Transverse colon (tissue), 4 donors: ENCODE measurements around the gene DOCK2. TPM values are rescaled to one million over a fixed set of nuclear protein-coding genes. Genes with fewer than 3 reads are reported as not detected.

Experiments used
- DNase-seq: peaks from one replicate; pipeline ENCODE4 v3.0.0-alpha.2; 2019
- H3K27ac ChIP-seq, 4 donors: fragments of 200-600 bp; sonication (generic); 2 replicates each; pipeline ENCODE4 v1.5.1; 2016 to 2018; ENCODE audit warnings: inconsistent platforms in 4 of 4
- H3K27me3 ChIP-seq: fragments of 200-600 bp; sonication (generic); 2 replicates; pipeline ENCODE4 v1.5.1; 2017; ENCODE audit warnings: inconsistent platforms
- H3K36me3 ChIP-seq, 4 donors: fragments of 200-600 bp; sonication (generic); 2 replicates each; pipeline ENCODE4 v1.5.1; 2017 to 2019; ENCODE audit warnings: inconsistent platforms in 4 of 4
- H3K4me1 ChIP-seq, 4 donors: fragments of 200-600 bp; sonication (generic); 2 replicates each; pipeline ENCODE4 v1.5.1; 2017 to 2020; ENCODE audit warnings: inconsistent platforms in 4 of 4
- H3K4me3 ChIP-seq, 4 donors: fragments of 200-600 bp; sonication (generic); 1 replicate in 1 of 4; 2 replicates in 3 of 4; pipeline versions ENCODE4 v1.5.1 to v1.6.1; 2017 to 2019; ENCODE audit warnings: inconsistent platforms in 4 of 4
- H3K9me3 ChIP-seq, 2 donors: fragments of 200-600 bp; sonication (generic); 2 replicates each; pipeline ENCODE4 v1.5.1; 2017 to 2019; ENCODE audit warnings: inconsistent platforms in 2 of 2
- EP300 ChIP-seq: sonication (generic); formaldehyde crosslinking; IDR thresholded peaks from one replicate; pipeline ENCODE4 v1.6.1; 2017; ENCODE audit warnings: antibody characterized with exemption, low read depth
- POLR2A ChIP-seq: fragments of 450-650 bp; IDR thresholded peaks from one replicate; pipeline ENCODE4 v1.6.1; 2016; ENCODE audit warnings: antibody characterized with exemption, mild to moderate bottlenecking, moderate library complexity
- POLR2AphosphoS5 ChIP-seq, 3 donors: sonication (generic); formaldehyde crosslinking; IDR thresholded peaks; one replicate each; pipeline ENCODE4 v1.6.1; 2016; ENCODE audit warnings: antibody characterized with exemption in 3 of 3
- WGBS, 2 donors: methylation state at CpG; one replicate each; pipeline ENCODE4 v1.1.5; 2018; ENCODE audit warnings: low coverage in 1 of 2; 5-methylcytosine and 5-hydroxymethylcytosine counted together
- in situ Hi-C, 4 donors: fragments of 200-750 bp; cut with MboI; loops; one replicate each; pipeline versions ENCODE4 v1.15.0 to v1.15.1; 2017; ENCODE audit warnings: low sequenced_read_pairs in 3 of 4, low pct_ligation_motif_present in 1 of 4, low pct_unique_long_range_greater_than_20kb in 1 of 4
- intact Hi-C: fragments of 100-400 bp; cut with DNase I; formaldehyde crosslinking; loops from one replicate; pipeline ENCODE4 v1.15.1; 2023; ENCODE audit warnings: low total_unique reads
- total RNA-seq, 4 donors: library from RNA; depleted of rRNA; stranded (reverse); fragments of >200 nt; gene quantifications; one replicate each; pipeline ENCODE4 v1.1.0, GENCODE V29; 2016
- TF ChIP-seq, protein P1 (sequence below), 5 experiments: fragments of 200-600 bp in 3 of 5; fragments of 450-650 bp in 2 of 5; sonication (generic) in 3 of 5; IDR thresholded peaks; 1 replicate in 2 of 5; 2 replicates in 3 of 5; pipeline ENCODE4 v1.5.1; 2016 to 2017; ENCODE audit warnings: antibody characterized with exemption in 5 of 5, inconsistent platforms in 3 of 5, mild to moderate bottlenecking in 2 of 5, moderate library complexity in 1 of 5

The DOCK2 gene
- total RNA-seq, 4 donors from 2014 or later: 8.3 to 24.0 (median 14.3) TPM

DNA sequence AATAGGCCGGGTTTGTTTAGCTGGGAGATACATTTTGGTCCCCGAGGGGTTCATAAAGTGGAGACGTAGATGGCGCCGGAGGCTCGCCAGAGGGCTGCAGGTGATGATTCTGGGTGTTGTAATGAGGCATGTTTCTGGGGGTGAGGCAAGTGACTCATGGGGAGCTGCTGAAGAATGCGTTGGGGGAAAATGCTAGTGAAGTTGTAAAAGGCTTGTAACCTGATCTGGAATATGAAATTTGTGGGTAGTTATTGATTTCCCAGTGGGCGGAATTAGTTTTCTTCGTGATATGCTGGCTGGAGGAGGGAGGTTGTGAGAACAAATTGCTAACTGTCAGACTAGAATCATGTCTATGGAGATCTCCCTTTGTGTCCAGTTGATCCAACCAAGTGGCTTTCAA is 158.3 kb downstream of the DOCK2 start:
- in situ Hi-C loops (no loop called here), intact Hi-C loops (no loop called here)
- no peak for TF ChIP-seq EP300
- TF ChIP-seq POLR2A: no peak
- TF ChIP-seq, protein P1, sequence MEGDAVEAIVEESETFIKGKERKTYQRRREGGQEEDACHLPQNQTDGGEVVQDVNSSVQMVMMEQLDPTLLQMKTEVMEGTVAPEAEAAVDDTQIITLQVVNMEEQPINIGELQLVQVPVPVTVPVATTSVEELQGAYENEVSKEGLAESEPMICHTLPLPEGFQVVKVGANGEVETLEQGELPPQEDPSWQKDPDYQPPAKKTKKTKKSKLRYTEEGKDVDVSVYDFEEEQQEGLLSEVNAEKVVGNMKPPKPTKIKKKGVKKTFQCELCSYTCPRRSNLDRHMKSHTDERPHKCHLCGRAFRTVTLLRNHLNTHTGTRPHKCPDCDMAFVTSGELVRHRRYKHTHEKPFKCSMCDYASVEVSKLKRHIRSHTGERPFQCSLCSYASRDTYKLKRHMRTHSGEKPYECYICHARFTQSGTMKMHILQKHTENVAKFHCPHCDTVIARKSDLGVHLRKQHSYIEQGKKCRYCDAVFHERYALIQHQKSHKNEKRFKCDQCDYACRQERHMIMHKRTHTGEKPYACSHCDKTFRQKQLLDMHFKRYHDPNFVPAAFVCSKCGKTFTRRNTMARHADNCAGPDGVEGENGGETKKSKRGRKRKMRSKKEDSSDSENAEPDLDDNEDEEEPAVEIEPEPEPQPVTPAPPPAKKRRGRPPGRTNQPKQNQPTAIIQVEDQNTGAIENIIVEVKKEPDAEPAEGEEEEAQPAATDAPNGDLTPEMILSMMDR (IDR thresholded peaks at IDR 0.05): no peak
- TF ChIP-seq POLR2AphosphoS5 (IDR thresholded peaks at IDR 0.05): no peak
- Histone ChIP-seq H3K36me3 (no peaks in the 10 kb centered on the region), H3K4me3 (no peak overlapping the region), H3K9me3 (no peaks in the 10 kb centered on the region), H3K27ac (no peak overlapping the region), H3K4me1 (no peaks in the 10 kb centered on the region), H3K27me3 (no peaks in the 10 kb centered on the region)
- no peak for DNase-seq
- WGBS, 2 donors: 81 to 91% methylated on average over 9 of the region's 9 CpGs

DNA sequence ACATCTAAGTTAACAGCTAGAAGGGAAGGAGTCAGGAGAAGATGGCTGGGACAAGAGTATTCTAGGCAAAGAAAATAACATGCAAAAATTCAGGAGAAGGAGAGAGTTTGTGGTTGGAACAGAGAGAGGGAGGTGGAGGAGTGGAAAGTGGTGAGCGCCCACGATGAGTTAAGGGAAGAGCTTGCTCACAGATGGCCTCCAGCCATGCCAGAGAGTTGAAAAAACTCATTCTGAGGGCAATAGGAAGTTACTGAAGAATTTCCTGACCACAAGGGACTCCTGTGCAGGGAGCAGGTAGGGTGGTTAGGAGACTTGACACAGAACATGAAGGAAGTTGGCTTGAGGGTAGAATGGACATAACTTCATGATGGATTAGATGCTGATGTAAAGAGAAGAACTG is 159.7 kb downstream of the DOCK2 start:
- no peak overlapping the region for H3K27ac ChIP-seq
- no peaks in the 10 kb centered on the region for H3K4me1 ChIP-seq
- H3K9me3 ChIP-seq: no peaks in the 10 kb centered on the region
- no peak overlapping the region for H3K4me3 ChIP-seq
- DNase-seq: no peak
- 87 to 88% methylated on average over 2 of the region's 2 CpGs for WGBS, 2 donors
- no peaks in the 10 kb centered on the region for H3K27me3 ChIP-seq
- no peak for TF ChIP-seq EP300
- no peaks in the 10 kb centered on the region for H3K36me3 ChIP-seq
- in situ Hi-C loops: no loop called here
- intact Hi-C loops: no loop called here

DNA sequence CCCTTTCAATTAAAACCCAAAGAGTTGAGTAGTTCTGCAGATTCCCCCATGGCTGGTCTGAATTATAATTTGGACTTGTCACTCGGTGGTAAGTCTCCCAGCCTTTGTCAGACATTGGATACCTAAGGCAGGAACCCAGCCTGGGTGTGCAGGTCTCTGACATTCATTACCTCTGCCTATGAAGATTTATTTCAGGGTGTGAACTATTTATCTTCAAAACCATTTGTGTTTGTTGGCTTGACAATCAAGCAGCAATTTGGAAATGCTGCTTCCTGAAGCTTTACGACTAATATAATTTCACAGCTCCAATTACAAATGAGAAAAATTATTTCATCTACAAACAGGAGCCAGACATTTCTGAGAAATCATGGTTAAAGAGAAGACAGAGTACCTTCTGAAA is 160.5 kb downstream of the DOCK2 start:
- intact Hi-C loops (no loop called here), in situ Hi-C loops (no loop called here)
- Histone ChIP-seq H3K4me1 (no peaks in the 10 kb centered on the region), H3K9me3 (no peaks in the 10 kb centered on the region), H3K27ac (no peak overlapping the region), H3K27me3 (no peaks in the 10 kb centered on the region), H3K4me3 (no peak overlapping the region), H3K36me3 (no peaks in the 10 kb centered on the region)
- DNase-seq: no peak
- WGBS, 2 donors: 57 to 60% methylated on average over 2 of the region's 2 CpGs
- TF ChIP-seq POLR2AphosphoS5 (IDR thresholded peaks at IDR 0.05) (no peak), EP300 (no peak), POLR2A (no peak)
- TF ChIP-seq, protein P1 (IDR thresholded peaks at IDR 0.05): no peak

DNA sequence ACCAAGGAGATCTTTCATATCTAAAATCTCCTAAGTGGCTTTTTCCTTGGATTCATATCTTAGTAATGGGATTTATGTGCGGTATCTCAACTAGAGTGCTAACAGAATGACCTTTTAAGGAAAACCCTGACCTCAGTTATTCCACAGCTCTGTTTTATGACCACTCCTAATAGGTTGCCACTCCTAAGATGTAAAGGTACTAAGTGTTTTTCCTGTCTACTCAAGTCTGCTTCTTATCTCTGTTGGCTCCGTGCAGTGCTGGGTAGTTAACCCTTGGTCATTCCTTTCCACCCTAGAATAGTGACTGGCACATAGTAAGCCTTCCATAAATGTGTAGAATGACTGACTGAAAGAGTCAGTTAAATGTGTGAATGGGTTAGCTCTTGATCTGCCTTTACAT is 161.4 kb downstream of the DOCK2 start:
- 24 to 49% methylated on average over 2 of the region's 2 CpGs for WGBS, 2 donors
- no peak overlapping the region for H3K27ac ChIP-seq
- H3K27me3 ChIP-seq: no peaks in the 10 kb centered on the region
- no peaks in the 10 kb centered on the region for H3K9me3 ChIP-seq
- H3K4me3 ChIP-seq: no peak overlapping the region
- no peak for TF ChIP-seq EP300
- TF ChIP-seq, protein P1 (IDR thresholded peaks at IDR 0.05): no peak
- no peak for TF ChIP-seq POLR2A
- intact Hi-C loops: no loop called here
- in situ Hi-C loops: no loop called here
- H3K36me3 ChIP-seq: no peaks in the 10 kb centered on the region
- H3K4me1 ChIP-seq: no peaks in the 10 kb centered on the region
- no peak for DNase-seq

DNA sequence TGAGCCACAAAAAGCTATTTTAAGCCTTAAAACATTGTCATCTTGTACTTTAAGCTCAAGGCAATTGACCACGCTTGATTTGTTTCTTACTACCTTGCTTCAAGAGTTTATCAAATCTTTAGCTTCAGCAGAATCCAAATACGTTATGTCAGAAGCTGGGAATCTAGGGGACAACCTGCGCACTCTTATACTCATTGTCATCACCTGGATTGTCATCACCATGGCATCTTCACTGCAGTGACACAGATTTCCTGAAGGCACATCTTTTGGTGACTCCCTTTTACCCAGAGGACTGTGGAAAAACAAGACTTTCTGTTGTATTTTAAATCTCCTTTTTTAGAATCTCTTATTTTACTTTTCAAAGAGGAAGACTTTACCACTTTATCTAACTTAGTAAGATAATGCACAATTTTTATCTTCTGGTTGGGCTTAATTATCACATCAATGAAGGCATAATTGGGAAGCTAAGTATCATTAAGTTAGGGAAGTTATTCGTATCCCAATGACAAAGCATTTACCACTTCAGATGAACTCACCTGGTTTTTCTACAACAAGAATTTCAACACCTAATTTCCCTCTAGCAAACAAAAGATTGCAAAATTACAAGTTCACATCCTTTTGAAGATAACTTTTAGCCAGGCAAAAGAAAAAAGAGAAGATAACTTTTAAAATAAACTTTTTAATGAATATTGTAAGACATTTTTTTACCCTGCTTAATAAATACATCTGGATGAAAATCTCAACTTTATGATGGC is 162.0 kb downstream of the DOCK2 start:
- H3K9me3 ChIP-seq: no peaks in the 10 kb centered on the region
- TF ChIP-seq POLR2A (no peak), POLR2AphosphoS5 (IDR thresholded peaks at IDR 0.05) (no peak), EP300 (no peak)
- TF ChIP-seq, protein P1 (IDR thresholded peaks at IDR 0.05): no peak
- in situ Hi-C loops (no loop called here), intact Hi-C loops (no loop called here)
- DNase-seq: no peak
- H3K27me3 ChIP-seq: no peaks in the 10 kb centered on the region
- H3K36me3 ChIP-seq: no peaks in the 10 kb centered on the region
- 73 to 86% methylated on average over 4 of the region's 4 CpGs for WGBS, 2 donors
- no peaks in the 10 kb centered on the region for H3K4me1 ChIP-seq
- no peak overlapping the region for H3K4me3 ChIP-seq
- H3K27ac ChIP-seq: no peak overlapping the region
